A204.1 (cell line): ENCODE results near the gene SPDYE16.
"Not testable (repeated sequence)": the region's sequence is repeated elsewhere in the genome, so short reads cannot be mapped to it uniquely, and the experiment has no call there.

ENCODE experiments used
- FAIRE-seq: peaks from 2 replicates; lab custom pipeline; 2012; peaks lifted over from hg19 to GRCh38; lab: Jason Lieb, UNC

The SPDYE16 gene

DNA sequence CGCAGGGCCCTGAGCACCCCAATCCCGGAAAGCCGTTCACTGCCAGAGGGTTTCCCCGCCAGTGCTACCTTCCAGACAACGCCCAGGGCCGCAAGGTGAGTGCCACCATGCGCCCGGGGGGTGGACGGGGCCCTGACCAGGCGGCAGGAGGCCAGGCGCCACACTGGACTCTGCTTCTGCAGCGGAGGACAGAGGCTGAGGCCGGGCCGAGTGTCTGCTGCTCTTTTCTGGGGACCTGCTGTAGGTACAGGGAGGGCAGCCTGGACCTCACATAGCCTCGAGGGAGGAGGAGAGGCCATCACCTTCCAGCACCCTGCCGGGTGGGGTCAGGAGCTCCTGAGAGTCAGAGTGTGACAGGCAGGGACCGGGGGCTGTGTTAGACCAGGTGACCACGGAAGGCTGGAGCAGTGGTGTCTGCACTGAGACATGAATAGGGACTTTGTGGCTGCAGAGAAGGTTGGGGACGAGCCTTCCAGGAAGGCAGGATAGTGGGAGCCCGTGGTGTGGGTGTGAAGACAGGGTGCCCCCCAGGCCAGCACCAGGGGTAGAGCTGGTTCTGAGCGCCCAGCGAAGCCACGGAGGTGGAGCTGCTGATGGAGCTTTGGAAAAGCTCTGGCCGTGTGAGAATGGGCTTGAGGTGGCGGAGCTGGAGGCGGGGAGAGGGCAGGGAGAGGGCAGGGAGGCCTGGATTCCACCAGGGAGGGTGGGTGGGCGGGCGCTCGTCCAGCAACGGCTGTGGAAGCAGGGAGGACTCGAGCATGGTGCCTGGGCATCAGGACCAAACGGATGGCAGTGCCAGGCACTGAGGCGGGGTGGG is 38.5 kb downstream of the SPDYE16 start:
- FAIRE-seq, result not testable (repeated sequence)

DNA sequence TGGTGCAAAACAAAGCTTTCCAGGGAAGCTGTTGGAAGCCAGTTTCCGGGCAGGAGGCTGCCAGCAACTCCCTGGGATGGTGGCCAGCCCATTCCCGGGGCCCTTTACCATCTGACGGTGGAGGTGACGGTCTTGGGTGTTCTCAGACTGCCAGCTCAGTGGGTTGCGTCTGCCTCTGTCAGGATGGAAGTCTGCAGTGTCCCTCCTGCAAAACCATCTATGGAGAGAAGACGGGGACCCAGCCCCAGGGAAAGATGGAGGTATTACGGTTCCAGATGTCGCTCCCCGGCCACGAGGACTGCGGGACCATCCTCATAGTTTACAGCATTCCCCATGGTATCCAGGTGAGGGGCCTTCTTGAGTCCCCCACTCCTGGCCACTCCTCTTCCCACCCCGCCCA is 39.9 kb downstream of the SPDYE16 start:
- FAIRE-seq, result not testable (repeated sequence)

DNA sequence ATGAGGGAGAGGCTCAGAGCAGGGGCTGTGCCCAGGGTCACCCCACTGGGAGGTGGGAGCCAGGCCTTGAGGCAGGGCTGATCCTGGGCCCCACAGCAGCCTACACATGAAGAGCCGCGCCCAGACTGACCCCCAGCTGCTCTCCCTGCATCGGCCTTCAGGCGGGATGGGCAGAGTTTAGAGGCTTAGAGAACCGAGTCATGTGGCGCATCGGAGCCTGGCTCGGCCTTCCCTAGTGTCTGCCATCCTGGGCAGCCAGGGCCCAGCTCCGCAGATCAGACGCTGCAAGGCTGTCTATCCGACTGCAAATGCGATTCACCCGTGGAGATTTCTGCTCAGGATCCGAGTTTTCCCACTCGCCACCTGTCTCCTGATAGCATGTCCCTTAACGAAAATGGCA is 40.3 kb downstream of the SPDYE16 start:
- FAIRE-seq, result not testable (repeated sequence)

DNA sequence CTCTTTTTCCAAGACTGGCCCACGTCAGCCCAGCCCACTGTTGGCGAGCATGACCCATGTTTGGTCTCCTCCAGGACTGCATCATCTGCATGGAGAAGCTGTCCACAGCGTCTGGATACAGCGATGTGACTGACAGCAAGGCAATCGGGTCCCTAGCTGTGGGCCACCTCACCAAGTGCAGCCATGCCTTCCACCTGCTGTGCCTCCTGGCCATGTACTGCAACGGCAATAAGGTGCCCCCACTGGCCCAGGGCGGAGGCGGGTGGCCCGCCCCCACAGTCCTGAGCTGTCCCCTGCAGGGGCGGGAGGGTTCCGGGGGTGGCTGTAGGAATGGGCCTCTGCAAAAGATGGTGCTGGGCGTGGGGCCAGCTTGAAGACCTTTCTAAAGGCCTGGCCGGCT is 40.9 kb downstream of the SPDYE16 start:
- FAIRE-seq, result not testable (repeated sequence)

DNA sequence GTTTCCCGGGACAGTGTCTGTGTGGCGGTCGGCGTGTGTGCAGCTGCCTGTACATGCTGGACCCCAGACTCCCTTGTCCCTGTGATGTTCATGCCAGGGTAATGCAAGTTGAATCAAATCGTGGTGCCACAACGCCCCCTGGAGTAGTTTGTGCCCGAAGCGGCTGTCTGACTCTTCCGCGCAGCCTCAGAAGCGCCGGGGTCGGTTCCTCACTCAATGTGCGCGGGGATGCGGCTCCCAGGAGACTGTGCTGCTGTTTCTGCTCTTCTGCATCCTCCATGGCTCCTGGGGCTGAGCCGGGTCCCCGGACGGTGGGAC is 43.2 kb downstream of the SPDYE16 start:
- FAIRE-seq, result not testable (repeated sequence)

DNA sequence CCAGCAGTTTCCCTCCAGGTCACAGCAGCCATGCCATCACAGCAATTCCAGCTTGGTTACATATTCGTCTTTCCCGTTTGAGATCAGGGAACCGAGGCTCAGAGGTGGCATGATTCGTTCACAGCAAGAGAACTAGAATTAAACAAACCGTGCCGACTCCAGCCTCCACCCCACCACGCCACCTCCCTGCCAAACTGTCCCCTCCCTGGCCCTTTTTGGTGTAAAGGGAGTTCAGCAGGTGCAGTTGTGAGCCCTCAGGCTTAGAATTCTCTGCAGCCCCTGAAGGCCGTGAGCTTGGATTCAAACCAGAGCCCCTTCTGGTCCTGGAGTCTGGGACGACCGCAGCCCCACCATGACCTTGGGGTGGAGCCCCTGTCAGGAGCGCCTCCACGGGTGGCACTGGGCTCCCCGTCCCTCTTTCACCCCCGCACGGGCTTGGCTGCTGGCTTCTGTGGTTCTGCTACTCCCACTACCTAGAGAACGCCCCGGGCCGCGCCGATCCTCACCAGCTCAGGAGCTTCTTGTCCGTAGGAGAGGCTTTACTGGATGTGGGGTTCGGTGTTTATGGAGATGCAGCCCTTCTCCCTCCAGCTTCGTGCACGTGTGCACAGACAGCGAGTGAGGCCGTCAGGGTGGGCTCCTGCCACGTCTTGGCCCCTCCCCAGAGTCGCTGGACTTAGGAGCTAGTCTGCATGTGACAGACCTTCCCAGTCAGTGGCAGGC is 43.7 kb downstream of the SPDYE16 start:
- FAIRE-seq, result not testable (repeated sequence)

DNA sequence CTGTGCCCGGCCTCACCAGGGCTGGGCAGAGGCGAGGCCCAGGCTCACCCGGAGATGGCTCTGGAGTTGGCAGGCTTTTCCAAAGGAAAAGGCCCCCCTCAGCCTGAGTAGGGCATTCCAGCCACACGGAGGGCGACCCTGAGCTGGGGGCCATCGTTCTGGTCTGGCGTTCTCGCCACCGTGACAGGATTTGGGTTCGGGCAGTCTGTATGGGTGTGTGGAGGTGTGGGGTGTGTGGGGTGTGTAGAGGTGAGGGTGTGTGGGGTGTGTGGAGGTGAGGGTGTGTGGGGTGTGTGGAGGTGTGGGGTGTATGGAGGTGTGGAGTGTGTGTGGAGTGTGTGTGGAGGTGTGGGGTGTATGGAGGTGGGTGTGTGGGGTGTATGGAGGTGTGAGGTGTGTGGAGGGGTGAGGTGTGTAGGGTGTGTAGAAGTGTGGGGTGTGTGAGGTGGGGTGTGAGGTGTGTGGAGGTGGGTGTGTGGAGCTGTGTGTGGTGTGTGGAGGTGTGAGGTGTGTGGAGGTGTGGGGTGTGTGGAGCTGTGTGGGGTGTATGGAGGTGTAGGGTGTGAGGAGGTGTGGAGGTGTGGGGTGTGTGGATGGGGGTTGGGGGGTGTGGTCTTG is 44.4 kb downstream of the SPDYE16 start:
- not testable (repeated sequence) for FAIRE-seq

DNA sequence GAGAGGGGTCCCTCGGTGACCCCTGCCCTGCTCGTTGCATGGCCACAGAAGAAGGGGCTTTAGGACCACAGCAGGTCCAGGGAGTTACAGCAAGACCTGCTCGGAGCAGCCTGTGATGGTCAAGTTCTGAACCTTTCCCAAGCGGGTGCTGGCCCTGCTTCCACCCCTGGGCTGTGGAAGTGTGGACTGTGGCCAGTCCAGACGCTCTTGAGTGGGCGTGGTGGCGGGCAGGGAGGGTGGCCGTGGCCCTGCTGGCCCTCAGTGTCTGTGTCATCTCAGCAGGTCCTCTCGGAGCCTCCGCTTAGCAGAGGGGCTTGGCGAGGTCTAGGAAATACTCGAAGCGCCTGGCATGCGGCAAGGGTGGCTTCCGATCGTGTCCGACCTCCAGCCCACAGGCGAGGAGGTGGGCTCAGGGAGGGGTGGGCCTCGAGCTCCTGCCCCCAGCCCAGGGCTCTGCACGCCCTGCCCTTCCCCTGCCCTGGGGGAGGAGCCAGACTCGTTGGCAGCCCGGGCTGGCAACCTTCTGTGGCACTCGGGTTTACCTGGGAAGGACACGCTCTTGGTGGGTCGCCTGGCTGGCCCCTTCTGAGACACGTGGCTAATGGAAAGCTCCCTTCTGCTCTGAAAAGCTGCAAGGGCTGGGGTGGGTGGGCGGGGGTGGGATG is 45.0 kb downstream of the SPDYE16 start:
- not testable (repeated sequence) for FAIRE-seq

DNA sequence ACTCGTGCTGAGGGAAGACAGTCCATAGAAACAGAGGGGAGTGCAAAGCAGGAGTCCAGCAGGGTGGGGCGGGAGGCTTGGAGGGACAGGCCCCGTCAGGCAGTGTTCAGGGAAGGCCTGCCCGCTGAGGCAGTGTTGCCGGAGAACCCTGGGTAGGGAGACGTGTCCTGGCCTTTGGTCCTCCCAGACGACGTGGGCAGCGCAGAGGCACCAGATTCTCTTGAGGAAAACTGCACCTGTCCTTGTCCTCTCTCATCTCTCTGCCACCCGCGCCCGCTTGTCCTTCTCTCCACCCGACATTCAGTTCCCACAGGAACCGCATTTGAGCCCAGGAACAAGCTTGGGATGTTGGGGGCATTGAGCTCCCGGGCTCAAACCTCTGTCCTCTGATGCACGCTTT is 47.4 kb downstream of the SPDYE16 start:
- FAIRE-seq, result not testable (repeated sequence)

DNA sequence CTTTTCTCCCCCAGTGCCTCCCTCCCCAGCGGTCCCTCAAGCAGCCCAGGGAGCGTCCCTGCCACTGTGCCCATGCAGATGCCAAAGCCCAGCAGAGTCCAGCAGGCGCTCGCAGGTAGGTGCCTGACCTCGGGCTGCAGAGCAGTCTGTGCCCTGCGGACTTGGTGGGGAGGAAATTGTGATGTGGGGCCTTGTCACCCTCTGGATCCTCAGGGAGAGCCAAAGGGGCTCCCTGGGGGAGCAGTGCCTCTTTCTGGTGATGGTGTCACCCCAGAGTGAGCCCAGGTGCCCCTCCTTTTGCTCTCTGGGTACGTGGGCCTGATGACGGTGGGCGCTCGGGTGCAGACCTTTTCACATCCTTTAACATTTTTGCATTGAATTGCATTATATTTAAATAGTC is 51.0 kb downstream of the SPDYE16 start:
- FAIRE-seq, result not testable (repeated sequence)

DNA sequence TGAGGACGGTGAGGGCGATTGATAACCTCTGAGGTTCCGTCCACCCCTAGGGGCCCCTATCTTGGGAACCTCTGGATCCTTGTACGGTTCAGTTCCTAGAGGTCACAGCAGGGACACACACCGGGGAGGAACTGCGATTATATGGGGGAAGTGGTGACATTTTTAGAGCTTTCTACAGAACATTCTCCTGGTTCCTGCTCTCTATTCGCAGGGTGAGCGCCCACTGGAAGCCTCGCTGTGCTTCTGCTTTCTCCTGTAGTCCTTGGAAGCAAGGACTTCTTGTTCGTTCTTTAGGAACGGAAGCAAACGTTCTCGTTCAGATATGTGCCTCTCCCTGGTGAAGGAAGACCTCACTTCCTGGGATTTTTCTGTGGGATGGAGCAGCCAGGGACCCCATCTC is 55.1 kb downstream of the SPDYE16 start:
- FAIRE-seq, result not testable (repeated sequence)

DNA sequence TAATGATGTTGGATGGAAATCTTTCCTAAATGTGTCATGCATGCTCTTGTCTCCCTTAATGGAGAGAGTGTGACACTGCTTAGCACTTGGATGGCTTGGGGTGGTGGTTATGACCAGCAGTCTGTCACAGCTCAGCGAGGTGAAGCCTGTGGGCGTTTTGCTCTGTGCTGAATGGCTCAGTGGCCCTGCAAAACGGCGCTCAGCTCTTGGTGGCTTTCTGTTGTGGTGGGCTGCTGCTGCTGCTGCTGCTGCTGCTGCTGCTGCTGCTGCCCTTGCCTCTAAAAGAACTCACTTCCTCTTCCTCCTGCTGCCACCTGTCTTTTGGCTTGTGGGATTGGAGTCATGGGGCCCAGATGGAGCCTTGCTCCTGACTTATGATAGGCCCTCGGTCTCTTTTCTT is 56.5 kb downstream of the SPDYE16 start:
- not testable (repeated sequence) for FAIRE-seq

DNA sequence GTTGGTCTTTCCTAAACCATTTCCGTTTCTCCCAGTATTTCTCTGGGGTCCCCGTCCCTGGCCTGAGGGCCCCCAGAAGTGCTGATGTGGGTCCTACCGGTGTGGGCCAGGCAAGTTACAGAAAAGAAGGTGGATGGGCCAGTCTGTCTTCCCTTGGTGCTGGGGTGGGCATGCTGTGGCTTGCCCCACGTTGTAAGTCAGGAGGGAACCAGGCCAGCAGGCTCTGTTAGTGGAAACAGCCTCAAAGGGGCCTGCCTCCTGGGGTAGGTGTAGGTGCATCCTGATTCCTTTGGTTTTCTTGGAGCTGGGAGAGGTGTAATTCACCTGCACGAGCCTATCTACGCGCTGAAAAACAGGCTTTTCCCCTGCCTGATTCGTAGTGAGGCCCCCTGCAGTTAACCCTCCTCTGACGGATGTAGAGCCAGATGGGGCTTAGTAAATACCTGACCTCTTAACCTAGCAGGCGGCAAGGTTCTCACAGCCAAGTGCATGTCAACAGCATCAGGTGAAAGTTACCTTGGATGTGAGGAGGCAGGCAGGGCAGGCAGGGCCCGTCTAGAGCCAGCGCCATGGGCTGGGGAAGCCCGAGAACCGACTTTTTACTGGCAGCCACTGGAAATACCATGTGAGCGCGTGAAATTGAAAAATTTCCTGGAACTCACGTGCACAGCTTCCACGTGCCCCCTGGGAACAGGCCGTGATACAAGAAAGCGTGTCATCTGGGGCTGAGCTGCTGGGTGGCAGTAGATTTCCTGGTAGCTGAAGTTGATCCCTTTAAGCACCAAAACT is 57.1 kb downstream of the SPDYE16 start:
- not testable (repeated sequence) for FAIRE-seq

DNA sequence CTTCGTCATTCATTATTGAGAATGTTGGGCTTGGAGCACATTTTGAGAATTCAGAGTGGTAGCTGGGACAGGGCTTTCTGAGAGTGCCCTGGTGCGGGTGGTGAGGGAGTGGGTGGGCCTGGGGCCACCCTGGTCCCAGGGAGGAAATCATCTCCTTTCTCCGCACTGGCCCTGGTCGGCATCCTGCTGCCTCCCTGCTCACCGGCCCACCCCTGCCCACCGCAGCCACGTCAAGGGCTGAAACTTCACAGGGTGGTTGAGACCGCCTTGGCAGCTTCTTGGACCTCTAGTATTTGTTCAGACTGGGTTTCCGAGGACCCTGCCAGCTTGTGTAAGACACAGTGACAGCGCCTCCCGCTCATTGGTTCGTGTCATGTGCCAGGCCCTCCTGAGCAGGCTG is 58.6 kb downstream of the SPDYE16 start:
- not testable (repeated sequence) for FAIRE-seq

DNA sequence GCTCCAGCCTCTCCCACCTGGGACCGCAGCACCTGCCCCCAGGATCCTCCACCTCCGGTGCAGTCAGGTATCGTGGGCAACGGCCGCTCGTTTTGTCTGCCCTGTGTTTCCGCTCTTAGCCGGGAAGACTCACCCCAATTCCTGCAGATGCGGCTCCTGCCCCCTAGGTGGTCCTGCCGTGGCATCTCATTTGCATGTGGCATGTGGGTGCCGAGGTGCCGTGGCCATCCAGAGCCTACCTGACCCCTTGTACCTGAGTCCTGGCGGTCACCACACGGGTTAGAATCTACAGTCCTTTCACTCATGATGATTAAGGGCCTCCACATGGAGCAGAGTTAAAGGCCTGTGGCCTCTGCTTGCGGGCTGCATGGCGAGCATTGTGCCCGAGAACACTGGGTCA is 60.0 kb downstream of the SPDYE16 start:
- FAIRE-seq, result not testable (repeated sequence)

DNA sequence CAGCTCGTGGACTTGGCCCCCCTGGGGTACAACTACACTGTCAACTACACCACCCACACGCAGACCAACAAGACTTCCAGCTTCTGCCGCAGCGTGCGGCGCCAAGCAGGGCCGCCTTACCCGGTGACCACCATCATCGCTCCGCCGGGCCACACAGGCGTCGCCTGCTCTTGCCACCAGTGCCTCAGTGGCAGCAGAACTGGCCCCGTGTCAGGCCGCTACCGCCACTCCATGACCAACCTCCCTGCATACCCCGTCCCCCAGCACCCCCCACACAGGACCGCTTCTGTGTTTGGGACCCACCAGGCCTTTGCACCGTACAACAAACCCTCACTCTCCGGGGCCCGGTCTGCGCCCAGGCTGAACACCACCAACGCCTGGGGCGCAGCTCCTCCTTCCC is 60.4 kb downstream of the SPDYE16 start:
- not testable (repeated sequence) for FAIRE-seq
